Loucy (cell line): ENCODE measurements around the gene MYH6.

Experiments
- CTCF ChIP-seq: fragments of 200-600 bp; sonication (generic); conservative IDR thresholded peaks from 2 replicates; pipeline ENCODE4 v1.5.1; 2014; ENCODE audit warnings: mild to moderate bottlenecking, antibody characterized with exemption, low read length
- EZH2phosphoT487 ChIP-seq: fragments of 200-600 bp; IDR thresholded peaks from 2 replicates; pipeline ENCODE4 v1.6.1; 2018; ENCODE audit warnings: antibody characterized with exemption, mild to moderate bottlenecking, moderate library complexity, borderline replicate concordance

- TF ChIP-seq CTCF (no peak), EZH2phosphoT487 (no peak)
Measured at GRCh38 chr14:23388996-23389395, 19.1 kb downstream of the MYH6 start.
